ENCODE measurements around the gene TBC1D2B. TPM values are rescaled to one million over a fixed set of nuclear protein-coding genes. Genes with fewer than 3 reads are reported as not detected.

TBC1D2B gene
- total and polyA plus RNA-seq, 8 donors, result 9.3 to 61.7 (median 38.8) TPM

DNA sequence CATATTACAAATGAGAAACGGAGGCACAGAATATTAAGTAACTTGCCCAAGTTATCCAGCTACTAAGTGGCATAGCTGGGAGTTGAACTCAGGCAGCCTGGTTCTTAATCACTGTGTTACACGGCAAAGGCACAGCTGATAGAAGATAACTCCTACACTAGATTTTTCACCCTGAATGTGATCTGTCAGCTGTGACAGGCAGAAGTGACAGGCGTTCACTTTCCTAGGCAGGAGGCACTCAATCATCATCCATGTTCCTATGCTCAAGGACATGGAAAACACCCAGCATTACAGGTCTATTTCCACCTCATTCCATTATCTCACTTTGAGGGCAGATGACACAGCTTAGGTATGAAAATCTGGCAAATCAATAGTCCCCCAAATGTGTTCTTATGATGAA is 35.6 kb downstream of the TBC1D2B start:
- Histone ChIP-seq H3K27ac (no peak overlapping the region), H3K27me3 (no peaks in the 10 kb centered on the region), H3K9me3 (no peaks in the 10 kb centered on the region), H3K36me3 (peaks cover 7 to 63% (median 48%) of the 10 kb centered on the region in 4 donors), H3K4me1 (peaks cover 16 to 81% (median 33%) of the 10 kb centered on the region in 4 donors), H3K4me3 (no peak overlapping the region)
- 75 to 87% (median 78%) methylated on average over 3 of the region's 3 CpGs for WGBS, 5 donors
- intact Hi-C loops (cut with DNase I; ENCODE audit: low total_unique reads), result no loop called here
- DNase-seq, result no peak
- TF ChIP-seq POLR2AphosphoS5 (IDR thresholded peaks at IDR 0.05) (no peak), POLR2A (IDR thresholded peaks at IDR 0.05) (no peak), EP300 (IDR thresholded peaks at IDR 0.05) (no peak)
- TF ChIP-seq, protein P1, sequence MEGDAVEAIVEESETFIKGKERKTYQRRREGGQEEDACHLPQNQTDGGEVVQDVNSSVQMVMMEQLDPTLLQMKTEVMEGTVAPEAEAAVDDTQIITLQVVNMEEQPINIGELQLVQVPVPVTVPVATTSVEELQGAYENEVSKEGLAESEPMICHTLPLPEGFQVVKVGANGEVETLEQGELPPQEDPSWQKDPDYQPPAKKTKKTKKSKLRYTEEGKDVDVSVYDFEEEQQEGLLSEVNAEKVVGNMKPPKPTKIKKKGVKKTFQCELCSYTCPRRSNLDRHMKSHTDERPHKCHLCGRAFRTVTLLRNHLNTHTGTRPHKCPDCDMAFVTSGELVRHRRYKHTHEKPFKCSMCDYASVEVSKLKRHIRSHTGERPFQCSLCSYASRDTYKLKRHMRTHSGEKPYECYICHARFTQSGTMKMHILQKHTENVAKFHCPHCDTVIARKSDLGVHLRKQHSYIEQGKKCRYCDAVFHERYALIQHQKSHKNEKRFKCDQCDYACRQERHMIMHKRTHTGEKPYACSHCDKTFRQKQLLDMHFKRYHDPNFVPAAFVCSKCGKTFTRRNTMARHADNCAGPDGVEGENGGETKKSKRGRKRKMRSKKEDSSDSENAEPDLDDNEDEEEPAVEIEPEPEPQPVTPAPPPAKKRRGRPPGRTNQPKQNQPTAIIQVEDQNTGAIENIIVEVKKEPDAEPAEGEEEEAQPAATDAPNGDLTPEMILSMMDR (IDR thresholded peaks at IDR 0.05), result no peak

DNA sequence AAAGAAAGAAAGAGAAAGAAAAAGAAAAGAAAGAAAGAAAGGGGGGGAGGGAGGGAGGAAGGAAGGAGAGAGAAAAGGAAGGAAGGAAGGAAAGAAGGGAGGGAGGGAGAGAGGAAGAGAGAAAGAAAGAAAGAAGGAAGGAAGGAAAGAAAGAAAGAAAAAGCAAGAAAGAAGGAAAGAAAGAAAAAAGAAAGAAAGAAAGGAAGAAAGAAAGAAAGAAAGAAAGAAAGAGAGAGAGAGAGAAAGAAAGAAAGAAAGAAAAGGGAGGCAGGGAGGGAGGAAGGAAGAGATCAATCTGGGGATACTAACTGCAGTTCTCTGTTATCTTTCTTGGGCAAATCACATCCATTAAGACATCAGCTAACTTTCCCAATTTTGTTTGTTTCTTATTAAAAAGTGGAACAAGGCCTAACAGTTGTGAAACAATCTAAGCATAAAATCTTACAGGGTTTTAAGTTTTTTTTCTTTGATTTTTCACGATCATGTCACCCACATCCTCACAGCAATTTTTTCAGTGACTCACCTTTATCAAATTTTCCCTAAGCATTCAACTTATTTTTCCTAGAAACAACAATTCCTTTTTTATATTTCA is 36.8 kb downstream of the TBC1D2B start:
- Histone ChIP-seq H3K4me3 (no peak overlapping the region), H3K4me1 (peaks cover 19 to 81% (median 34%) of the 10 kb centered on the region in 4 donors), H3K27me3 (no peaks in the 10 kb centered on the region), H3K9me3 (no peaks in the 10 kb centered on the region), H3K36me3 (peaks cover 7 to 63% (median 48%) of the 10 kb centered on the region in 4 donors), H3K27ac (peak overlapping the region in 1 of 5 donors; percentile 37)
- intact Hi-C loops (cut with DNase I; ENCODE audit: low total_unique reads), result no loop called here
- WGBS, 5 donors, result 62 to 86% (median 84%) methylated on average over 1 of the region's 1 CpG
- no peak for TF ChIP-seq POLR2A (IDR thresholded peaks at IDR 0.05)
- no peak for TF ChIP-seq EP300 (IDR thresholded peaks at IDR 0.05)
- TF ChIP-seq, protein P1 (IDR thresholded peaks at IDR 0.05), result no peak
- TF ChIP-seq POLR2AphosphoS5 (IDR thresholded peaks at IDR 0.05), result no peak
- no peak for DNase-seq

DNA sequence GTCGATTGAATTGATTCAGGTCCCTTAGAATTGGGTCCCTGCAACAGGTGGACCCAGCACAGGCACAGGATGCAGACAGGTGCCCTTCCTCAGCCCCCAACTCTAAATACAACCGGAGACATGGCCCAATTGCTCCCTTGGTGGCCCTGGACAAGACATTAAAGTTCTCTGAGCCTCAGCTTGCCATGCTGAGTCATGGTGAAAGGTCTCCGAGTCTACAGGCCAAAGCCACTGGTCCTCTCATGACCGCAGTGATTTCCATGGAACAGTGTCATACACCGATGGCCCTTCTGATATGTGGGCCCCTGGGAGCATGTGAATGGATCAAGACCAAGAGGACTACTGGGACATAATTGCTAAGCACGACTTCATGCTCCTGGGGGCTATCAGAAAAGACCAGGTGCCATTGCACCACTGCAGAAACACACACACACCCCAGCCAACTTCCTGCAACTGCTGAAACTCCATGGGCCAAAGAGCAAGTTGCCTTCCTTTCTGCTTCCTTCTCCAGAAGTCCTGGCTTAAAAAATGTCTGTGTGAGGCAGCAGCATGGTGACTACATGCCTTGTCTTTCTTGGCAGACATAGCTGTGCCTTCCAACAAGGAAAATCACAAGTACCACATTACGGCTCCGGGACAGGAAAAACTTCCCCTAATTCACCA is 38.8 kb downstream of the TBC1D2B start:
- Histone ChIP-seq H3K4me1 (peaks cover 37 to 81% (median 47%) of the 10 kb centered on the region in 4 donors), H3K36me3 (peaks cover 0 to 51% (median 40%) of the 10 kb centered on the region in 4 donors), H3K4me3 (no peak overlapping the region), H3K9me3 (no peaks in the 10 kb centered on the region), H3K27ac (peak overlapping the region in 4 of 5 donors; percentile 3 to 83 (median 42)), H3K27me3 (no peaks in the 10 kb centered on the region)
- DNase-seq, result peak in 1 of 2 donors; percentile 3
- 78 to 92% (median 86%) methylated on average over 8 of the region's 8 CpGs for WGBS, 5 donors
- TF ChIP-seq EP300 (IDR thresholded peaks at IDR 0.05), result no peak
- TF ChIP-seq, protein P1 (IDR thresholded peaks at IDR 0.05), result no peak
- no peak for TF ChIP-seq POLR2A (IDR thresholded peaks at IDR 0.05)
- TF ChIP-seq POLR2AphosphoS5 (IDR thresholded peaks at IDR 0.05), result no peak
- intact Hi-C loops (cut with DNase I; ENCODE audit: low total_unique reads), result no loop called here

DNA sequence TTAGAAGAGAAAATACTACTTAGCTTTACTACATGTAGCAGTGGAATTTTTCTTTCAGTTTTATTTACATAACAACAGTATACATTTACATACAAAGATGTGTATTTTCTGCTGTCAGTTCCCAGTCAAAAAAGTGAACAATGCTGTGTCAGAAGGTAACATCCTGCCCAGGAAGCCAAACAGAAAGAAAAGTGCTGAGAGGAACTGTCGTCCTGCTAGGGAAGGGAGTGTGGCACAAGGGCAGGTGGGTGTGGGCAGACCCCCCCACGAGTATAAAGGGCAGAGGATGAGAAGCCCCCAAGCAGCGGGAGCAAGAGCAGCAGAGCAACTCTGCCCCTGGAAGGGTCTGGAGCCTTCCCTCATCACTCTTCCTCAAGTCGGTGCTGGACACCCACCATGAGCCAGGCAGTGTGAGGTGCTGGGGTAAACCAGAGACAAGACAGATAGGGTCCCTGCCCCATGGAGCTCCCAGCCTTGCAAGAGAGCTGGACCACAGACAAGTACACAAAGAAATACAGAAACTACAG is 39.7 kb downstream of the TBC1D2B start:
- peaks cover 37 to 84% (median 48%) of the 10 kb centered on the region in 4 donors for H3K4me1 ChIP-seq
- no peaks in the 10 kb centered on the region for H3K27me3 ChIP-seq

More for the DNA sequence above, 39.7 kb downstream of the TBC1D2B start:
- intact Hi-C loops (cut with DNase I; ENCODE audit: low total_unique reads), result no loop called here
- H3K27ac ChIP-seq, result peak overlapping the region in 4 of 5 donors; percentile 3 to 83 (median 42)
- DNase-seq, result peak in 1 of 2 donors; percentile 6
- WGBS, 5 donors, result 56 to 76% (median 68%) methylated on average over 4 of the region's 4 CpGs
- H3K4me3 ChIP-seq, result no peak overlapping the region
- TF ChIP-seq EP300 (IDR thresholded peaks at IDR 0.05) (no peak), POLR2A (IDR thresholded peaks at IDR 0.05) (no peak), POLR2AphosphoS5 (IDR thresholded peaks at IDR 0.05) (no peak)
- TF ChIP-seq, protein P1 (IDR thresholded peaks at IDR 0.05), result no peak
- no peaks in the 10 kb centered on the region for H3K9me3 ChIP-seq
- H3K36me3 ChIP-seq, result peaks cover 0 to 43% (median 31%) of the 10 kb centered on the region in 4 donors

All from stomach (tissue), 9 donors.